Tibial nerve (tissue), 4 donors: Measurements from ENCODE around the gene TIMM13. TPM values are rescaled to one million over a fixed set of nuclear protein-coding genes. Genes with fewer than 3 reads are reported as not detected.

ENCODE experiments used
- DNase-seq, 2 donors: peaks; one replicate each; pipeline ENCODE4 v3.0.0-alpha.2; 2019; ENCODE audit warnings: low spot score in 2 of 2
- H3K27ac ChIP-seq, 4 donors: fragments of 200-600 bp; sonication (generic) in 3 of 4; one replicate each; pipeline ENCODE4 v1.5.1; 2017 to 2019; ENCODE audit warnings: mild to moderate bottlenecking in 1 of 4
- H3K27me3 ChIP-seq, 2 donors: fragments of 200-600 bp; sonication (generic) in 1 of 2; one replicate each; pipeline versions ENCODE4 v1.5.1 to v1.6.0; 2017 to 2019
- H3K36me3 ChIP-seq, 3 donors: fragments of 200-600 bp; sonication (generic); one replicate each; pipeline ENCODE4 v1.5.1; 2018 to 2019
- H3K4me1 ChIP-seq, 4 donors: fragments of 200-600 bp; sonication (generic) in 3 of 4; one replicate each; pipeline ENCODE4 v1.5.1; 2017 to 2019
- H3K4me3 ChIP-seq, 4 donors: fragments of 200-600 bp; sonication (generic) in 3 of 4; one replicate each; pipeline ENCODE4 v1.5.1; 2017 to 2019; ENCODE audit warnings: mild to moderate bottlenecking in 1 of 4, moderate library complexity in 1 of 4
- H3K9me3 ChIP-seq, 4 donors: fragments of 200-600 bp; sonication (generic) in 3 of 4; one replicate each; pipeline ENCODE4 v1.5.1; 2017 to 2019
- EP300 ChIP-seq, 2 donors: sonication (generic); formaldehyde crosslinking; IDR thresholded peaks; one replicate each; pipeline ENCODE4 v1.6.1; 2017; ENCODE audit warnings: antibody characterized with exemption in 2 of 2, mild to moderate bottlenecking in 1 of 2
- POLR2A ChIP-seq, 2 donors: fragments of 450-650 bp; IDR thresholded peaks; one replicate each; pipeline ENCODE4 v1.6.1; 2017; ENCODE audit warnings: antibody characterized with exemption in 2 of 2, mild to moderate bottlenecking in 2 of 2, moderate library complexity in 2 of 2
- WGBS, 2 donors: methylation state at CpG; one replicate each; pipeline ENCODE4 v1.1.5; 2018; 5-methylcytosine and 5-hydroxymethylcytosine counted together
- total RNA-seq, 4 donors: library from RNA; depleted of rRNA; stranded (reverse); fragments of >200 nt; gene quantifications; one replicate each; pipeline ENCODE4 v1.1.0, GENCODE V29; 2016
- TF ChIP-seq, protein P1 (sequence below), 5 experiments: fragments of 200-600 bp in 3 of 5; fragments of 450-650 bp in 2 of 5; sonication (generic) in 3 of 5; IDR thresholded peaks; one replicate each; pipeline ENCODE4 v1.5.1; 2016 to 2019; ENCODE audit warnings: antibody characterized with exemption in 5 of 5, mild to moderate bottlenecking in 3 of 5, moderate library complexity in 2 of 5

Gene TIMM13
- total RNA-seq, 4 donors from 2014 or later: 28.8 to 48.9 (median 32.3) TPM

DNA sequence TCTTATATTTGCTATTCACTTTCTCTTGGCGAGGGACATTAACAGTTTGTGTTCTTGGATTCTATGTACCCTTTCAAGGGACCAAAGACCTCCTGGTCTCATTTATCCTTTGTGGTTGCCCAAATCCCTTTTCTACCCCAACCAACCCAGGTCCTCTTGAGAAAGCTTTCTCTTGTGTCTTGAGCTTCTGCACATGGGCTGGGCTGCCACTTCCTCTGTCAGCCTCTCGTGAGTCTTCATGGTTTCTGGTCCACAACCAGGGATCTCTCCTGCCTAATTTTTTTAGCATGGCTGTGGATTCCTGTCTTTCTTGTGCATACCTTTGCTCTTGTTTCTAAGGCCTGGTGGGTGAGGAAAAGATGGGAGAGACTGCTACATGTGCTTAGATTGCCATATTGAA lies 14.9 kb downstream of the TIMM13 start:
- H3K27ac ChIP-seq: no peak overlapping the region
- H3K36me3 ChIP-seq: peaks cover 0 to 17% (median 0%) of the 10 kb centered on the region in 3 donors
- WGBS, 2 donors: 55 to 65% methylated on average over 2 of the region's 2 CpGs
- peaks cover 0 to 14% (median 0%) of the 10 kb centered on the region in 4 donors for H3K9me3 ChIP-seq
- H3K4me1 ChIP-seq: no peaks in the 10 kb centered on the region
- TF ChIP-seq, protein P1, sequence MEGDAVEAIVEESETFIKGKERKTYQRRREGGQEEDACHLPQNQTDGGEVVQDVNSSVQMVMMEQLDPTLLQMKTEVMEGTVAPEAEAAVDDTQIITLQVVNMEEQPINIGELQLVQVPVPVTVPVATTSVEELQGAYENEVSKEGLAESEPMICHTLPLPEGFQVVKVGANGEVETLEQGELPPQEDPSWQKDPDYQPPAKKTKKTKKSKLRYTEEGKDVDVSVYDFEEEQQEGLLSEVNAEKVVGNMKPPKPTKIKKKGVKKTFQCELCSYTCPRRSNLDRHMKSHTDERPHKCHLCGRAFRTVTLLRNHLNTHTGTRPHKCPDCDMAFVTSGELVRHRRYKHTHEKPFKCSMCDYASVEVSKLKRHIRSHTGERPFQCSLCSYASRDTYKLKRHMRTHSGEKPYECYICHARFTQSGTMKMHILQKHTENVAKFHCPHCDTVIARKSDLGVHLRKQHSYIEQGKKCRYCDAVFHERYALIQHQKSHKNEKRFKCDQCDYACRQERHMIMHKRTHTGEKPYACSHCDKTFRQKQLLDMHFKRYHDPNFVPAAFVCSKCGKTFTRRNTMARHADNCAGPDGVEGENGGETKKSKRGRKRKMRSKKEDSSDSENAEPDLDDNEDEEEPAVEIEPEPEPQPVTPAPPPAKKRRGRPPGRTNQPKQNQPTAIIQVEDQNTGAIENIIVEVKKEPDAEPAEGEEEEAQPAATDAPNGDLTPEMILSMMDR (IDR thresholded peaks at IDR 0.05): no peak
- TF ChIP-seq EP300 (IDR thresholded peaks at IDR 0.05) (no peak), POLR2A (IDR thresholded peaks at IDR 0.05) (no peak)
- DNase-seq: no peak
- H3K27me3 ChIP-seq: peaks cover 0 to 5% of the 10 kb centered on the region in 2 donors
- H3K4me3 ChIP-seq: no peak overlapping the region

DNA sequence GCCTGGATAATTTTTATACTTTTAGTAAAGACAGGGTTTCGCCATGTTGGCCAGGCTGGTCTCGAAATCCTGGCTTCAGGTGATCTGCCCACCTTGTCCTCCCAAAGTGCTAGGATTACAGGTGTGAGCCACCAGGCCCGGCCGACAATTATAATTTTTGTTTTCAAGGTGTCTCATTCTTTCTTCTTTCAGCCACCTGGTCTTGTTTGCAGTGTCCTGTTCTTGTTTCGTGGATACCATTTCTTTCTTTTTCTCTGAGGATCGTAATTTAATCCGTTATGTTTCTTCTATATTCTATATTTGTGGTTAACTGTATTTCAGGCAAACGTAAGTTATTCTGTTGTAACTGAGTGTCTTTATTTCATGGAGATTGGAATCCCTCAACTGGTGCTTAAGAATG lies 15.7 kb downstream of the TIMM13 start:
- 80 to 92% methylated on average over 8 of the region's 8 CpGs for WGBS, 2 donors
- peaks cover 0 to 11% (median 0%) of the 10 kb centered on the region in 4 donors for H3K9me3 ChIP-seq
- DNase-seq: no peak
- no peak overlapping the region for H3K4me3 ChIP-seq
- peaks cover 0 to 9% (median 0%) of the 10 kb centered on the region in 3 donors for H3K36me3 ChIP-seq
- H3K4me1 ChIP-seq: no peaks in the 10 kb centered on the region
- TF ChIP-seq POLR2A (IDR thresholded peaks at IDR 0.05): no peak
- TF ChIP-seq, protein P1 (IDR thresholded peaks at IDR 0.05): no peak
- TF ChIP-seq EP300 (IDR thresholded peaks at IDR 0.05): no peak
- no peak overlapping the region for H3K27ac ChIP-seq
- H3K27me3 ChIP-seq: peaks cover 0 to 11% of the 10 kb centered on the region in 2 donors

DNA sequence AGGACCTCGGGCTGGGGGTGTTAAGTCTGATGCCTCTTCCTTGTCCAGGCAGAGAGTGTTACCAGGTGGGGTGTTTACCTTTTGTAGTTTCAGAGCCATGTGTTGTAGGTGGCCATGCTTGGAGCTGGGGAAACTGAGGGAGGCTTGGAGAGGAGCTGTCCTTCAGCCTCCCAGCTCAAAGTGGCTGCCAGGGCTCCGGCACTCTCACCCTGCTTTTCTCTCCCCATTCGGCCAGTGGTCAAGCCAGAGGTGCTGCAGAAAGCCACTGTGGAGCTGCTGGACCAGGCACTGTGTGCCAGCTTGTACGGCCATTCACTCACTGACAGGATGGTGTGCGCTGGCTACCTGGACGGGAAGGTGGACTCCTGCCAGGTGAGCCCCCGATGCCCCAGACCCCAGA lies 17.4 kb downstream of the TIMM13 start:
- H3K4me1 ChIP-seq: no peaks in the 10 kb centered on the region
- 87 to 96% methylated on average over 7 of the region's 7 CpGs for WGBS, 2 donors
- DNase-seq: no peak
- H3K27me3 ChIP-seq: peaks cover 0 to 12% of the 10 kb centered on the region in 2 donors
- no peak for TF ChIP-seq EP300 (IDR thresholded peaks at IDR 0.05)
- TF ChIP-seq, protein P1 (IDR thresholded peaks at IDR 0.05): no peak
- TF ChIP-seq POLR2A (IDR thresholded peaks at IDR 0.05): no peak
- no peak overlapping the region for H3K27ac ChIP-seq
- H3K4me3 ChIP-seq: no peak overlapping the region
- no peaks in the 10 kb centered on the region for H3K36me3 ChIP-seq
- H3K9me3 ChIP-seq: peaks cover 0 to 11% (median 0%) of the 10 kb centered on the region in 4 donors

DNA sequence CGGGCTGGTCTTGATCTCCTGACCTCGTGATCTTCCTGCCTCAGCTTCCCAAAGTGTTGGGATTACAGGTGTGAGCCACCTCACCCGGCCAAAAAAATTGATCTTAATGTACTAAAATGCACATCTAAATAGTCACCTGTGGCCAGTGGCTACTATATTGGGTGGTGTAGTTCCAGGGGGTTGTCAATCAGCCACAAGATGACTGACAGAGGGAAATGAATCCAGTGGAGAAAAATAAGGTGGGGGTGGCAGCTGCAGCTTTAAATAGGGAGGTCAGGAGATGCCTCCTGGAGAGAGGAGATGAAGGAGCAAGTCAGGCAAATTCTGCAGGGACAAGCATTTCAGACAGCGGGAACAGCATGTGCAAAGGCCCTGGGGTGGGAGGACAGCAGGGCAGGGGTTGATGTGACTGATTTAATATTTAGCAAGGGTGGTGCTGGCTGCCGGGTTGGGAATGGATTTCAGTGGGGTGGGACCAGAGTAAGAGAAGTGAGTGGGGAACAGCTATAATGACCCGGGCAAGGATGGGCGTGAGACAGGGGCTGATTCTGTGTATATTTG lies 18.0 kb downstream of the TIMM13 start:
- no peak for DNase-seq
- H3K27me3 ChIP-seq: peaks cover 0 to 12% of the 10 kb centered on the region in 2 donors

DNA sequence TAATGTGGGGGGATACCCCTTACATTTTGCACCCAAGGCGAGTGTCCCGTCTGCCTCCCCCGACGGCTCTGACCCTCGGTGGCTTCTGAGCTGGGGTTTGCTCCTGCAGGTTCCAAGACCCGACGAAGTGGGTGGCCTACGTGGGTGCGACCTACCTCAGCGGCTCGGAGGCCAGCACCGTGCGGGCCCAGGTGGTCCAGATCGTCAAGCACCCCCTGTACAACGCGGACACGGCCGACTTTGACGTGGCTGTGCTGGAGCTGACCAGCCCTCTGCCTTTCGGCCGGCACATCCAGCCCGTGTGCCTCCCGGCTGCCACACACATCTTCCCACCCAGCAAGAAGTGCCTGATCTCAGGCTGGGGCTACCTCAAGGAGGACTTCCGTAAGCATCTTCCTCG lies 19.1 kb downstream of the TIMM13 start:
- no peaks in the 10 kb centered on the region for H3K36me3 ChIP-seq
- no peak for TF ChIP-seq EP300 (IDR thresholded peaks at IDR 0.05)
- TF ChIP-seq, protein P1 (IDR thresholded peaks at IDR 0.05): no peak
- TF ChIP-seq POLR2A (IDR thresholded peaks at IDR 0.05): no peak
- no peak overlapping the region for H3K4me3 ChIP-seq
- H3K27me3 ChIP-seq: peaks cover 0 to 12% of the 10 kb centered on the region in 2 donors
- H3K9me3 ChIP-seq: peaks cover 0 to 20% (median 0%) of the 10 kb centered on the region in 4 donors
- H3K4me1 ChIP-seq: no peaks in the 10 kb centered on the region
- whole genome bisulfite sequencing, 2 donors: 83 to 87% methylated on average over 17 to 25 of the region's 25 CpGs
- H3K27ac ChIP-seq: no peak overlapping the region
- no peak for DNase-seq

More for the DNA sequence above, 18.0 kb downstream of the TIMM13 start:
- Histone ChIP-seq H3K27ac (no peak overlapping the region), H3K4me3 (no peak overlapping the region), H3K36me3 (no peaks in the 10 kb centered on the region), H3K9me3 (peaks cover 0 to 14% (median 0%) of the 10 kb centered on the region in 4 donors), H3K4me1 (no peaks in the 10 kb centered on the region)
- 80 to 94% methylated on average over 7 of the region's 7 CpGs for WGBS, 2 donors
- TF ChIP-seq, protein P1 (IDR thresholded peaks at IDR 0.05): no peak
- no peak for TF ChIP-seq POLR2A (IDR thresholded peaks at IDR 0.05)
- no peak for TF ChIP-seq EP300 (IDR thresholded peaks at IDR 0.05)
